ENCODE results near the gene SLC13A5. TPM values are rescaled to one million over a fixed set of nuclear protein-coding genes. Genes with fewer than 3 reads are reported as not detected.

The SLC13A5 gene
- total RNA-seq, 4 donors from 2014 or later: 0.61 to 2.8 TPM; not detected in 2

DNA sequence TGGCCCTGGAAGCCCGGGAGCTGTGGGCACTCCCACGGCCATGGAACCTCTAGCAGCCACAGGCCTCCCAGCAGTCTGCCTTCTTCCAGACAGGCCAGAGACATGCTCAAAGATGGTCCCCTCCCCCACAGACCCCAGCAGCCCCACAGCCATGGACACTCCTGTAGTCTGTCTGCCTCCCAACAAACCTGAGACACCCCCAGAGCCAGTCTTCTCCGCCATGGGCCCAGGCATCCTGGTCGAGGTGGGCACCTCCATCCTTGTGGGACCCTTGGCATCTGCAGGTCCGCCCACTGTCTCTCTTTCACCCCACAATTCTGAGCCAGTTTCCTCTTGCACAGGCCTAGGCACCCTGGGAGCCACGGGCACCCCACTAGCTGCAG lies 75.7 kb downstream of the SLC13A5 start:
- H3K4me3 ChIP-seq: no peak overlapping the region
- no peak for DNase-seq
- intact Hi-C loops (cut with DNase I; ENCODE audit: low total_unique reads): no loop called here

DNA sequence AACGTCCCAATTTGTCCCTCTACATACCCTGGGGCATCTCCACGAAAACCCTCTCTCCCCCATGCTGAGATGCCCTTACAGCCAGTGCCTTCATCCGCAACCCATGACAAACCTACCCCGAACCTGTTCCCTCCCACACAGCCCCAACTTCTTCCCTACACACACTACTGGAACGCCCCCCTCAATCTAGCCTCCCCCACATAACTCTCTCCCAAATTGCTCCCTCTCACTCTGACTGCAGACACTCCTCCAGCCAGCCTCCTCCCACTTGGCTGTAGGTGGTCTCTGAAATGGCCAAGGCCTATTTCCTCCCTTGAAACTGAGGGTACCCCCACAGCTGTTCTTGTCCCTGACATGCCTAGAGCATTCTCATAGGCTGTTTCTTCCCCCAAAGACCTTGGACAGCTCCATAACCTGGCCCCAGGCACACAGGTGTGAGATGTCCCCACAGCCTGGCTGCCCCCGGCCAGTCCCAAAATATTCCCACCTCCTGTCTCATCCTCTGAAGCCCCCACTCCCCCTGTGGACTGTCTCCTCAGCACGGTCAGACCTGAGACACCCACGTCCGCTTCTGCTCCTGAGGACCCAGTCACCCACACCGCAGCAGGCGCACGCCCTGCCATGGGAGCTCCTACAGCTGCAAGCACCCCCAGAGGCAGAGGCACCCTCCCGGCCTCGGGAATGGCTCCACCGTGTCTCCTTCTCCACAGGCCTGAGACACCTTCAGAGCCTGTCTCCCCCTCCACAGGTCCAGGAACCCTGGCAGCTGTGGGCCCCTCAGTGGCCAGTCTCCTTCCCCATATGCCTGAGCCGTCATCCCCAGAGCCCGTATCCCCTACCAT lies 76.3 kb downstream of the SLC13A5 start:
- intact Hi-C loops (cut with DNase I; ENCODE audit: low total_unique reads): no loop called here
- H3K9me3 ChIP-seq: no peaks in the 10 kb centered on the region
- TF ChIP-seq, protein P1, sequence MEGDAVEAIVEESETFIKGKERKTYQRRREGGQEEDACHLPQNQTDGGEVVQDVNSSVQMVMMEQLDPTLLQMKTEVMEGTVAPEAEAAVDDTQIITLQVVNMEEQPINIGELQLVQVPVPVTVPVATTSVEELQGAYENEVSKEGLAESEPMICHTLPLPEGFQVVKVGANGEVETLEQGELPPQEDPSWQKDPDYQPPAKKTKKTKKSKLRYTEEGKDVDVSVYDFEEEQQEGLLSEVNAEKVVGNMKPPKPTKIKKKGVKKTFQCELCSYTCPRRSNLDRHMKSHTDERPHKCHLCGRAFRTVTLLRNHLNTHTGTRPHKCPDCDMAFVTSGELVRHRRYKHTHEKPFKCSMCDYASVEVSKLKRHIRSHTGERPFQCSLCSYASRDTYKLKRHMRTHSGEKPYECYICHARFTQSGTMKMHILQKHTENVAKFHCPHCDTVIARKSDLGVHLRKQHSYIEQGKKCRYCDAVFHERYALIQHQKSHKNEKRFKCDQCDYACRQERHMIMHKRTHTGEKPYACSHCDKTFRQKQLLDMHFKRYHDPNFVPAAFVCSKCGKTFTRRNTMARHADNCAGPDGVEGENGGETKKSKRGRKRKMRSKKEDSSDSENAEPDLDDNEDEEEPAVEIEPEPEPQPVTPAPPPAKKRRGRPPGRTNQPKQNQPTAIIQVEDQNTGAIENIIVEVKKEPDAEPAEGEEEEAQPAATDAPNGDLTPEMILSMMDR (IDR thresholded peaks at IDR 0.05): no peak
- no peak for TF ChIP-seq POLR2A (IDR thresholded peaks at IDR 0.05)

More for the DNA sequence above, 75.7 kb downstream of the SLC13A5 start:
- no peaks in the 10 kb centered on the region for H3K27me3 ChIP-seq
- TF ChIP-seq, protein P1 (IDR thresholded peaks at IDR 0.05): no peak
- no peak for TF ChIP-seq POLR2A (IDR thresholded peaks at IDR 0.05)
- H3K36me3 ChIP-seq: no peaks in the 10 kb centered on the region
- no peaks in the 10 kb centered on the region for H3K9me3 ChIP-seq
- no peak overlapping the region for H3K27ac ChIP-seq
- H3K4me1 ChIP-seq: peaks cover 0 to 13% of the 10 kb centered on the region in 2 donors

DNA sequence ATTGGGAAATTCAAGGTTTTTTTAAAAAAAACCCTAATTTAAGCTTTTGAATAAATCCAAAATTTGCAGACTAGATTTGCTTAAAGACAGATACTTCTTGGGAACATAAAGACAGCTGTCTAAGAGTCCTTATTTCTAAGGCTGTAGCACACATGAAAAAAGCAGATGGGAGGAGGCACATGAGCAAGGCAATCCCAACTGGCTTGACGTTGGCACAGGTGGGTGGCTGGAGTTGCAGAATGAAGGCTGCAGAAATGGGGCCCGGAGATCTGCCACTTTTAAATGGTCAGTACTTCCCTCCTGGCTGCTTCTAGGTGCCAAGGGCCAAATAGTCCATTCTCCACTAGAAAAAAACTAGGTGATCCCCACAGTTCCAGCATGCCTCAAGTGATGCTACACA lies 77.1 kb downstream of the SLC13A5 start:
- H3K36me3 ChIP-seq: no peaks in the 10 kb centered on the region
- TF ChIP-seq, protein P1 (IDR thresholded peaks at IDR 0.05): no peak
- no peak for TF ChIP-seq POLR2A (IDR thresholded peaks at IDR 0.05)
- no peaks in the 10 kb centered on the region for H3K27me3 ChIP-seq
- peaks cover 0 to 13% of the 10 kb centered on the region in 2 donors for H3K4me1 ChIP-seq
- no peak overlapping the region for H3K4me3 ChIP-seq
- DNase-seq: no peak
- no peak overlapping the region for H3K27ac ChIP-seq
- intact Hi-C loops (cut with DNase I; ENCODE audit: low total_unique reads): no loop called here
- no peaks in the 10 kb centered on the region for H3K9me3 ChIP-seq

More for the DNA sequence above, 76.3 kb downstream of the SLC13A5 start:
- peaks cover 0 to 13% of the 10 kb centered on the region in 2 donors for H3K4me1 ChIP-seq
- no peak overlapping the region for H3K27ac ChIP-seq
- no peaks in the 10 kb centered on the region for H3K27me3 ChIP-seq
- DNase-seq: no peak
- H3K4me3 ChIP-seq: no peak overlapping the region
- H3K36me3 ChIP-seq: no peaks in the 10 kb centered on the region

Small RNA genes within 50 kb of the gene (microRNA-seq; reads per million reads assigned to microRNA genes)
- gene MIR4520-1 (ENCODE audit: borderline microRNAs expressed, borderline replicate concordance) (not detected), gene MIR4520-2 (ENCODE audit: borderline microRNAs expressed, borderline replicate concordance) (not detected)

Small RNA genes within 50 kb of the gene (small RNA-seq; reads per million reads assigned to genes)
- gene AC004706.2 (not detected), gene MIR4520-1 (not detected)

Other genes with a start within 250 kb of the SLC13A5 start
- gene PITPNM3, start 156.8 kb downstream of the SLC13A5 start, total RNA-seq: 1 to 10 TPM in 3 of 4 donors, under 1 TPM in 1; 0.59 to 9.3 (median 6.1) TPM
- 10 to 100 TPM in 3 of 4 donors, 1 to 10 TPM in 1; 6.2 to 52.3 (median 28.8) TPM for gene KIAA0753, start 72.7 kb downstream of the SLC13A5 start, total RNA-seq
- gene TXNDC17, start 72.3 kb downstream of the SLC13A5 start, total RNA-seq: 100 to 1,000 TPM in 1 of 4 donors, 10 to 100 TPM in 2, 1 to 10 TPM in 1; 2.8 to 108 (median 51.5) TPM
- gene MED31, start 61.8 kb downstream of the SLC13A5 start, total RNA-seq: 10 to 100 TPM in 3 of 4 donors, 1 to 10 TPM in 1; 1.5 to 49.7 (median 15.7) TPM
- 1 to 10 TPM in 3 of 4 donors, under 1 TPM in 1; 0.26 to 3.2 (median 1.3) TPM for gene C17orf100, start 61.6 kb downstream of the SLC13A5 start, total RNA-seq
- gene XAF1, start 42.7 kb upstream of the SLC13A5 start, total RNA-seq: 100 to 1,000 TPM in 1 of 4 donors, 10 to 100 TPM in 3; 16.5 to 139 (median 63.9) TPM
- gene FBXO39, start 62.8 kb upstream of the SLC13A5 start, total RNA-seq: 1 to 10 TPM in 2 of 4 donors, under 1 TPM in 1, not detected in 1; 0.76 to 4.7 (median 2.0) TPM
- 1 to 10 TPM in 1 of 4 donors, under 1 TPM in 1, not detected in 2; 0.12 to 2.4 TPM for gene TEKT1, start 118.4 kb upstream of the SLC13A5 start, total RNA-seq